H1 (cell line): ENCODE data around the gene ALDH4A1. TPM values are rescaled to one million over a fixed set of nuclear protein-coding genes. Genes with fewer than 3 reads are reported as not detected.

Experiments used
- CTCF ChIA-PET: fragments of 300-600 bp; sonication (Branson Sonifier 250); formaldehyde crosslinking; loops from one replicate; lab custom pipeline; 2021; ENCODE audit not compliant: partially characterized antibody; lab: Charles Lee
- POLR2A ChIA-PET: fragments of 300-600 bp; sonication (Branson Sonifier 250); formaldehyde crosslinking; loops from one replicate; lab custom pipeline; 2021; ENCODE audit warnings: inconsistent platforms; ENCODE audit not compliant: partially characterized antibody; lab: Charles Lee
- DNase-seq, 2 experiments: peaks; one replicate each; pipeline versions ENCODE4 v3.0.0 to v3.0.0-alpha.2; 2010 to 2022; ENCODE audit warnings: low spot score in 2 of 2, low read depth in 1 of 2, mixed read lengths in 1 of 2
- FAIRE-seq: peaks from 2 replicates; lab custom pipeline; 2011; peaks lifted over from hg19 to GRCh38; lab: Jason Lieb, UNC
- H2AFZ ChIP-seq: 2 replicates; pipeline ENCODE4 v1.8.1; 2012; ENCODE audit warnings: low read length, inconsistent platforms
- H2AK5ac ChIP-seq: 2 replicates; pipeline ENCODE4 v1.6.1; 2013; ENCODE audit warnings: low read depth, low read length
- H2BK120ac ChIP-seq: replicated peaks from 2 replicates; pipeline ENCODE3; 2013; ENCODE audit warnings: low read depth, low read length, inconsistent platforms
- H2BK12ac ChIP-seq: 2 replicates; pipeline ENCODE4 v1.6.1; 2013; ENCODE audit warnings: low read depth, low read length
- H2BK15ac ChIP-seq: 2 replicates; pipeline ENCODE4 v1.6.1; 2013; ENCODE audit warnings: low read length
- H2BK20ac ChIP-seq: 2 replicates; pipeline ENCODE4 v1.6.1; 2013; ENCODE audit warnings: low read length
- H2BK5ac ChIP-seq: 2 replicates; pipeline ENCODE4 v1.6.1; 2013; ENCODE audit warnings: low read depth, low read length
- H3K14ac ChIP-seq: 2 replicates; pipeline ENCODE4 v1.6.1; 2013; ENCODE audit warnings: inconsistent platforms; ENCODE audit not compliant: insufficient read length
- H3K18ac ChIP-seq: 2 replicates; pipeline ENCODE4 v1.6.1; 2013; ENCODE audit warnings: low read length; ENCODE audit errors: extremely low read depth
- H3K23ac ChIP-seq: 2 replicates; pipeline ENCODE4 v1.6.1; 2013; ENCODE audit warnings: inconsistent platforms; ENCODE audit not compliant: insufficient read length
- H3K23me2 ChIP-seq: 2 replicates; pipeline ENCODE4 v1.6.1; 2013; ENCODE audit warnings: low read depth, low read length
- H3K27ac ChIP-seq: 2 replicates; pipeline ENCODE4 v1.6.1; 2011; ENCODE audit warnings: low read depth, low read length, inconsistent platforms
- H3K27me3 ChIP-seq, 4 experiments: replicated peaks in 1 of 4; 1 replicate in 1 of 4; 2 replicates in 3 of 4; pipeline versions ENCODE4 v1.6.1 to v1.8.1; 2011 to 2013; ENCODE audit warnings: low read length in 3 of 4, mild to moderate bottlenecking in 3 of 4, inconsistent platforms in 2 of 4, mixed read lengths in 2 of 4, moderate library complexity in 1 of 4; ENCODE audit not compliant: control insufficient read depth in 3 of 4, insufficient read depth in 3 of 4; ENCODE audit errors: extremely low read depth in 1 of 4
- H3K36me3 ChIP-seq, 4 experiments: 2 replicates each; pipeline versions ENCODE4 v1.6.1 to v1.8.1; 2011 to 2013; ENCODE audit warnings: mild to moderate bottlenecking in 4 of 4, low read length in 3 of 4, moderate library complexity in 2 of 4, control low read depth in 1 of 4, inconsistent platforms in 1 of 4; ENCODE audit not compliant: insufficient read depth in 4 of 4, control insufficient read depth in 2 of 4
- H3K4ac ChIP-seq: replicated peaks from 2 replicates; pipeline ENCODE3; 2013; ENCODE audit warnings: low read length, low read depth, mixed read lengths, inconsistent platforms; ENCODE audit not compliant: insufficient read length
- H3K4me1 ChIP-seq, 4 experiments: replicated peaks in 1 of 4; 1 replicate in 1 of 4; 2 replicates in 3 of 4; pipeline versions ENCODE4 v1.6.1 to v1.8.1; 2011 to 2013; ENCODE audit warnings: low read length in 3 of 4, inconsistent platforms in 2 of 4, mixed read lengths in 1 of 4; ENCODE audit not compliant: insufficient read depth in 4 of 4, control insufficient read depth in 3 of 4
- H3K4me2 ChIP-seq, 2 experiments: 2 replicates each; pipeline versions ENCODE4 v1.6.1 to v1.8.1; 2011 to 2013; ENCODE audit warnings: low read depth in 2 of 2, low read length in 2 of 2, control low read depth in 1 of 2, inconsistent platforms in 1 of 2, mild to moderate bottlenecking in 1 of 2; ENCODE audit not compliant: insufficient read depth in 1 of 2
- H3K4me3 ChIP-seq, 4 experiments: fragments of 200-600, 300-600 bp in 1 of 4; sonication (generic), shearing (Covaris generic), sonication (Bioruptor Twin) in 1 of 4; 2 replicates each; pipeline versions ENCODE4 v1.5.1 to v1.8.1; 2011 to 2016; ENCODE audit warnings: low read length in 4 of 4, low read depth in 3 of 4, control low read depth in 2 of 4, inconsistent platforms in 2 of 4, mild to moderate bottlenecking in 2 of 4, mixed read lengths in 1 of 4, moderate library complexity in 1 of 4; ENCODE audit not compliant: insufficient read depth in 2 of 4; ENCODE audit errors: extremely low read depth in 1 of 4
- H3K56ac ChIP-seq: replicated peaks from 2 replicates; pipeline ENCODE3; 2013; ENCODE audit warnings: low read depth, mild to moderate bottlenecking, mixed read lengths, low read length, inconsistent platforms; ENCODE audit not compliant: insufficient read length
- H3K79me1 ChIP-seq: 2 replicates; pipeline ENCODE4 v1.6.1; 2013; ENCODE audit warnings: low read depth, low read length, control low read depth
- H3K79me2 ChIP-seq, 2 experiments: 2 replicates each; pipeline versions ENCODE4 v1.6.1 to v1.8.1; 2012 to 2013; ENCODE audit warnings: low read length in 2 of 2, mild to moderate bottlenecking in 2 of 2, inconsistent platforms in 1 of 2; ENCODE audit not compliant: insufficient read depth in 2 of 2, control insufficient read depth in 1 of 2
- H3K9ac ChIP-seq, 4 experiments: replicated peaks in 1 of 4; 1 replicate in 1 of 4; 2 replicates in 3 of 4; pipeline versions ENCODE4 v1.6.1 to v1.8.1; 2011 to 2013; ENCODE audit warnings: low read depth in 3 of 4, low read length in 3 of 4, control low read depth in 2 of 4, mild to moderate bottlenecking in 2 of 4, moderate library complexity in 2 of 4, inconsistent platforms in 1 of 4; ENCODE audit errors: extremely low read depth in 1 of 4
- H3K9me3 ChIP-seq, 2 experiments: 2 replicates each; pipeline versions ENCODE4 v1.6.1 to v1.8.1; 2012 to 2013; ENCODE audit warnings: mild to moderate bottlenecking in 2 of 2, moderate library complexity in 2 of 2, control low read depth in 1 of 2, inconsistent platforms in 1 of 2, low read depth in 1 of 2, low read length in 1 of 2, mixed read lengths in 1 of 2; ENCODE audit not compliant: insufficient read depth in 2 of 2
- H4K20me1 ChIP-seq, 2 experiments: replicated peaks in 1 of 2; 2 replicates each; pipeline versions ENCODE3 to v1.8.1; 2011 to 2013; ENCODE audit warnings: inconsistent platforms in 2 of 2, low read length in 2 of 2, mild to moderate bottlenecking in 1 of 2; ENCODE audit not compliant: insufficient read depth in 2 of 2, control insufficient read depth in 1 of 2
- H4K5ac ChIP-seq: 2 replicates; pipeline ENCODE4 v1.6.1; 2013; ENCODE audit warnings: low read length, low read depth, mixed read lengths, inconsistent platforms; ENCODE audit not compliant: insufficient read length
- H4K8ac ChIP-seq: 2 replicates; pipeline ENCODE4 v1.8.0; 2013; ENCODE audit warnings: mild to moderate bottlenecking, moderate library complexity, low read length, inconsistent platforms; ENCODE audit not compliant: insufficient read depth; ENCODE audit errors: extremely low read depth
- H4K91ac ChIP-seq: replicated peaks from 2 replicates; pipeline ENCODE3; 2013; ENCODE audit warnings: low read length, mixed read lengths, inconsistent platforms; ENCODE audit not compliant: insufficient read length
- BRCA1 ChIP-seq: IDR thresholded peaks from 2 replicates; pipeline ENCODE4 v1.6.1; 2012; ENCODE audit warnings: low read depth, low read length, improper control_type of control experiment
- CHD1 ChIP-seq: IDR thresholded peaks from 2 replicates; pipeline ENCODE4 v1.6.1; 2012; ENCODE audit warnings: low read depth, low read length, improper control_type of control experiment
- CREB1 ChIP-seq: IDR thresholded peaks from 2 replicates; pipeline ENCODE4 v1.6.1; 2012; ENCODE audit warnings: inconsistent platforms
- EGR1 ChIP-seq: IDR thresholded peaks from 2 replicates; pipeline ENCODE4 v1.6.1; 2011; ENCODE audit warnings: low read depth, low read length, borderline replicate concordance
- GABPA ChIP-seq: IDR thresholded peaks from 2 replicates; pipeline ENCODE4 v1.6.1; 2011; ENCODE audit warnings: mild to moderate bottlenecking, low read length, moderate library complexity, borderline replicate concordance; ENCODE audit not compliant: insufficient read depth
- KDM4A ChIP-seq: IDR thresholded peaks from one replicate; pipeline ENCODE4 v1.7.1; 2012; ENCODE audit warnings: low read depth, mild to moderate bottlenecking, moderate library complexity, low read length, inconsistent platforms; ENCODE audit not compliant: severe bottlenecking
- KDM5A ChIP-seq: fragments of 200-600 bp; IDR thresholded peaks from 2 replicates; pipeline ENCODE4 v1.7.1; 2012; ENCODE audit warnings: mild to moderate bottlenecking, low read length, inconsistent platforms, mixed read lengths
- POLR2A ChIP-seq, 2 experiments: IDR thresholded peaks; 1 replicate in 1 of 2; 2 replicates in 1 of 2; pipeline ENCODE4 v1.6.1; 2011; ENCODE audit warnings: low read depth in 2 of 2, low read length in 2 of 2, mild to moderate bottlenecking in 2 of 2; ENCODE audit errors: control extremely low read depth in 1 of 2
- SP4 ChIP-seq: IDR thresholded peaks from 2 replicates; pipeline ENCODE4 v1.6.1; 2012; ENCODE audit warnings: low read length, inconsistent platforms
- TAF7 ChIP-seq: optimal IDR thresholded peaks from 2 replicates; pipeline ENCODE3; 2011; ENCODE audit warnings: low read depth, mild to moderate bottlenecking, inconsistent platforms, low read length, moderate library complexity, borderline replicate concordance
- TCF12 ChIP-seq: IDR thresholded peaks from 2 replicates; pipeline ENCODE4 v1.6.1; 2011; ENCODE audit warnings: low read depth, mild to moderate bottlenecking, low read length
- WGBS, 2 experiments: shearing (Covaris generic) in 1 of 2; methylation state at CpG; one replicate each; pipeline versions ENCODE4 v1.1.6 to v1.1.7; 2013 to 2015; ENCODE audit warnings: low lambda C conversion rate in 2 of 2, mixed read lengths in 2 of 2, inconsistent platforms in 1 of 2, low coverage in 1 of 2, missing lambda C conversion rate in 1 of 2; ENCODE audit not compliant: insufficient replicate concordance in 2 of 2, insufficient coverage in 1 of 2, insufficient read length in 1 of 2; ENCODE audit errors: extremely low coverage in 1 of 2, missing lambda C conversion rate in 1 of 2; 5-methylcytosine and 5-hydroxymethylcytosine counted together
- polyA plus RNA-seq, 7 experiments: library from polyadenylated mRNA; depleted of rRNA in 3 of 7; stranded (reverse) in 5 of 7; unstranded in 2 of 7; fragments of >200 nt in 5 of 7; fragments of 200-250 nt in 2 of 7; gene quantifications; 1 replicate in 5 of 7; 2 replicates in 1 of 7; 4 replicates in 1 of 7; pipeline versions ENCODE4 v1.2.1 to v1.2.3, GENCODE V29; 2011 to 2013; ENCODE audit warnings: missing spikeins in 2 of 7, mixed read lengths in 2 of 7
- total RNA-seq: library from RNA; stranded (reverse); fragmentation: NEBNext Ultra II Directional; extraction: Animal tissue kit (Norgen Biotek cat#: 25700); gene quantifications from 2 replicates; pipeline ENCODE4 v1.2.1, GENCODE V29; 2021

The ALDH4A1 gene
- total and polyA plus RNA-seq, 2 of the 8 experiments (the other 6 are each of a cell fraction or from before 2014, with no cell fraction given), result 30.3 to 35.9 TPM

GRCh38 chr1:18877282-18877681 is 25.1 kb downstream of the ALDH4A1 start:
- no peak overlapping the region for H3K14ac ChIP-seq
- no peak overlapping the region for H3K56ac ChIP-seq
- H3K27me3 ChIP-seq, result no peaks in the 10 kb centered on the region
- H2BK5ac ChIP-seq, result no peak overlapping the region
- H3K18ac ChIP-seq, result no peak overlapping the region
- no peak overlapping the region for H4K91ac ChIP-seq
- no peak overlapping the region for H3K4ac ChIP-seq
- no peak overlapping the region for H4K5ac ChIP-seq
- no peak overlapping the region for H2AFZ ChIP-seq
- no peak overlapping the region for H2BK120ac ChIP-seq
- no peak overlapping the region for H3K4me3 ChIP-seq
- H3K4me2 ChIP-seq, result no peak overlapping the region
- no peak for DNase-seq
- no peak for FAIRE-seq
- no peaks in the 10 kb centered on the region for H3K9me3 ChIP-seq
- no peak overlapping the region for H3K9ac ChIP-seq
- no peak overlapping the region for H2BK12ac ChIP-seq
- peaks cover 4% of the 10 kb centered on the region in 2 experiments for H4K20me1 ChIP-seq
- H4K8ac ChIP-seq, result no peak overlapping the region
- CTCF ChIA-PET, result interaction anchor here (0.6 to 5.6 kb wide), 8 partner anchors 9 to 515 kb away, joined by 3 to 52 read pairs (median 5); no protein-coding TSS in a partner anchor
- H3K23me2 ChIP-seq, result no peaks in the 10 kb centered on the region
- H2BK15ac ChIP-seq, result no peak overlapping the region
- no peaks in the 10 kb centered on the region for H3K79me2 ChIP-seq
- TF ChIP-seq TCF12 (no peak), CREB1 (no peak), BRCA1 (no peak), CHD1 (no peak), SP4 (no peak), KDM4A (no peak), POLR2A (IDR thresholded peaks at IDR 0.05; ENCODE audit: control extremely low read depth in 1 of 2, low read depth in 2 of 2, low read length in 2 of 2) (no peak), GABPA (no peak), EGR1 (no peak), KDM5A (no peak), TAF7 (no peak)
- POLR2A ChIA-PET, result no interaction called here
- H3K79me1 ChIP-seq, result no peaks in the 10 kb centered on the region
- 86% methylated on average over 27 of the region's 35 CpGs; no CpG with 5 or more reads in 1 of the 2 experiments for WGBS, 2 experiments
- H3K36me3 ChIP-seq, result peaks cover 0 to under 1% (median 0%) of the 10 kb centered on the region in 4 experiments; a peak in 2 of 8 replicates
- H2BK20ac ChIP-seq, result no peak overlapping the region
- no peak overlapping the region; the same call in 1 of the 2 replicates for H3K27ac ChIP-seq
- H2AK5ac ChIP-seq, result no peak overlapping the region
- peaks cover 0 to 6% (median 4%) of the 10 kb centered on the region in 4 experiments; a peak in 4 of 7 replicates for H3K4me1 ChIP-seq
- H3K23ac ChIP-seq, result no peak overlapping the region
